ENCODE measurements around the gene CELSR3.

GRCh38 chr3:48614044-48614443 lies 48.6 kb downstream of the CELSR3 start:
- TF ChIP-seq EGR1 (IDR thresholded peaks at IDR 0.05) (no peak), YY1 (IDR thresholded peaks at IDR 0.05; ENCODE audit: low read depth) (no peak), TCF12 (IDR thresholded peaks at IDR 0.05; ENCODE audit: low read depth) (no peak), TAF1 (IDR thresholded peaks at IDR 0.05; ENCODE audit: low read depth) (no peak), MAX (IDR thresholded peaks at IDR 0.05) (no peak), RAD21 (IDR thresholded peaks at IDR 0.05; ENCODE audit: low read depth) (no peak), EP300 (IDR thresholded peaks at IDR 0.05; ENCODE audit: borderline replicate concordance) (no peak), CREB1 (IDR thresholded peaks at IDR 0.05; ENCODE audit: low read depth) (no peak), CEBPB (IDR thresholded peaks at IDR 0.05) (no peak), NFIC (IDR thresholded peaks at IDR 0.05) (no peak), REST (IDR thresholded peaks at IDR 0.05; ENCODE audit: low read depth) (no peak)
